ENCODE measurements around the gene COL16A1. TPM values are rescaled to one million over a fixed set of nuclear protein-coding genes. Genes with fewer than 3 reads are reported as not detected.

Gene COL16A1
- total and polyA plus RNA-seq, 9 donors = 19.8 to 237 (median 157) TPM

DNA sequence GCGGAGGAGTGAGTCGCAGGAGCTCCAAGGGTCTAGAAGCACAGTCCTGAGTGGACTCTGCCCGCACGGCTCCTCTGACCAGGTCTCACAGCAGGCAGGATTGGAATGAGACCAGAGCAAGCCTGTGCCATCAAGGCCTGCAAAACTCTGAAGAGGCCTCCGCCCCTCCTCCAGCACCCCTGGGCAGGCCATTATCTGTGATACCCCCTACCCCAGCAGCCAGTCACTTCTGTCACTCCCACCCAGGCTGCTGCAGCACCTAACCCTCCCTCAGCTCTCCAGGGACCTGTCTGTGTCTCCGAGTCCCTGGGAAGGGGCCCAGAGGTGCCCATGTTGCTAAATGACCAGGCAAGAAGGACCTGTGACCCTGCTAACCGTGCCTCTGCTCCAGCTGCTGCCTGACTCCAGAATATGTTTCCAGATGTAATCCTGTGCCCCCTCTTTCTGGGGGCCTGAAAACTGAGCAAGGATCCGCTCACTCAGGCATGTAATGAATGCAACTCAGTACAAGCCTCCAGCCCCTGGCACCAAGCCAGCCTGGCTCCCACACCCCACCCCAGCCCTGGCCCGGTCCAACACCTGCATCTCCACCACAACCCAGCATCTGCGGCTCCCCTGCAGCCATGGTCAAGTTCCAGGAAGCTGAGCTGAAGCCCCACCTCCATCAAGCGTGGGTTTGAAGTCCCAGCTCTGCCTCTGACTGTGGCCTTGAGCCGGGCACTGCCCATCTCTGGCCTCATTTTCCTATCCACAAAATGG is 22.1 kb upstream of the COL16A1 start:
- H3K4me1 ChIP-seq (ENCODE audit: insufficient read depth) = no peaks in the 10 kb centered on the region
- WGBS, 3 donors = 68 to 73% (median 69%) methylated on average over 11 to 12 of the region's 12 CpGs
- no peak for DNase-seq
- no peaks in the 10 kb centered on the region for H3K27me3 ChIP-seq
- H3K36me3 ChIP-seq = no peaks in the 10 kb centered on the region
- no peak overlapping the region for H3K27ac ChIP-seq
- TF ChIP-seq, protein P1, sequence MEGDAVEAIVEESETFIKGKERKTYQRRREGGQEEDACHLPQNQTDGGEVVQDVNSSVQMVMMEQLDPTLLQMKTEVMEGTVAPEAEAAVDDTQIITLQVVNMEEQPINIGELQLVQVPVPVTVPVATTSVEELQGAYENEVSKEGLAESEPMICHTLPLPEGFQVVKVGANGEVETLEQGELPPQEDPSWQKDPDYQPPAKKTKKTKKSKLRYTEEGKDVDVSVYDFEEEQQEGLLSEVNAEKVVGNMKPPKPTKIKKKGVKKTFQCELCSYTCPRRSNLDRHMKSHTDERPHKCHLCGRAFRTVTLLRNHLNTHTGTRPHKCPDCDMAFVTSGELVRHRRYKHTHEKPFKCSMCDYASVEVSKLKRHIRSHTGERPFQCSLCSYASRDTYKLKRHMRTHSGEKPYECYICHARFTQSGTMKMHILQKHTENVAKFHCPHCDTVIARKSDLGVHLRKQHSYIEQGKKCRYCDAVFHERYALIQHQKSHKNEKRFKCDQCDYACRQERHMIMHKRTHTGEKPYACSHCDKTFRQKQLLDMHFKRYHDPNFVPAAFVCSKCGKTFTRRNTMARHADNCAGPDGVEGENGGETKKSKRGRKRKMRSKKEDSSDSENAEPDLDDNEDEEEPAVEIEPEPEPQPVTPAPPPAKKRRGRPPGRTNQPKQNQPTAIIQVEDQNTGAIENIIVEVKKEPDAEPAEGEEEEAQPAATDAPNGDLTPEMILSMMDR (IDR thresholded peaks at IDR 0.05) = no peak
- TF ChIP-seq EP300 (IDR thresholded peaks at IDR 0.05) (no peak), POLR2A (IDR thresholded peaks at IDR 0.05) (no peak)
- intact Hi-C loops (cut with DNase I) = no loop called here
- H3K4me3 ChIP-seq = no peak overlapping the region
- no peaks in the 10 kb centered on the region for H3K9me3 ChIP-seq

GRCh38 chr1:31725134-31725533 is 21.3 kb upstream of the COL16A1 start:
- DNase-seq = no peak
- Histone ChIP-seq H3K4me1 (ENCODE audit: insufficient read depth) (no peaks in the 10 kb centered on the region), H3K9me3 (no peaks in the 10 kb centered on the region), H3K36me3 (no peaks in the 10 kb centered on the region), H3K27ac (no peak overlapping the region), H3K4me3 (no peak overlapping the region), H3K27me3 (no peaks in the 10 kb centered on the region)
- WGBS, 3 donors = 91 to 93% (median 91%) methylated on average over 10 of the region's 10 CpGs
- TF ChIP-seq POLR2A (IDR thresholded peaks at IDR 0.05) = no peak
- TF ChIP-seq EP300 (IDR thresholded peaks at IDR 0.05) = no peak
- TF ChIP-seq, protein P1 (IDR thresholded peaks at IDR 0.05) = no peak
- intact Hi-C loops (cut with DNase I) = no loop called here

GRCh38 chr1:31723828-31724359 is 20.1 kb upstream of the COL16A1 start:
- intact Hi-C loops (cut with DNase I) = no loop called here
- H3K27ac ChIP-seq = no peak overlapping the region
- 48 to 50% (median 49%) methylated on average over 5 of the region's 5 CpGs for WGBS, 3 donors
- H3K4me3 ChIP-seq = no peak overlapping the region
- no peaks in the 10 kb centered on the region for H3K36me3 ChIP-seq
- no peaks in the 10 kb centered on the region for H3K27me3 ChIP-seq
- H3K9me3 ChIP-seq = no peaks in the 10 kb centered on the region
- DNase-seq = peak; percentile 64 to 81 (median 77)
- no peaks in the 10 kb centered on the region for H3K4me1 ChIP-seq (ENCODE audit: insufficient read depth)
- TF ChIP-seq, protein P1 (IDR thresholded peaks at IDR 0.05) = no peak
- no peak for TF ChIP-seq POLR2A (IDR thresholded peaks at IDR 0.05)
- no peak for TF ChIP-seq EP300 (IDR thresholded peaks at IDR 0.05)

DNA sequence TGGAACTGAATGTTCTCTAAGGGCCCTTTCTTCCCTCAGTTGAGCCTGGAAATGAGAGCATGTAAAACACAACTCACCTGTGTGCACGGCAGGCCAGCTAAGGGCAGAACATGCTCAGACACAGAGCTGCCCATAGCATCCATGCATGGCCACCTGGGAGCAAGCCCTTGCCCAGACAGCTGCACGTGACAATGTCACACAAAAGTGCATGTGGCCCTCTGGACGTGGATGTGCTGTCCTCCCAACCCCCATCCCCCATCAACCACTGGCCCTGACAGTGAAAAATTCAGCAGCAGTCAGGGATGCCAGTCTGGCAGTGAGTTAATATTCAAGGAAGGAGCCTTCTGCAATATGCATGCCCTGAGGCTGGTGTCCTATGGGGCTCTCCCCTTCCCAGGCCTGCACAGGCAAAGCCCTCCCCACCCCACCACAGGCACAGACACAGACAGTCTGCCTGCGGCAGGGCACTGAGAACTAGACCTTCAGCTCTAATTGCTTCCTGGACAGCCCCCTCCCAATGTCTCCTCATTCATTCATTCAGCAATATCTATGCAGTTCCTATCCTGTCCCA is 14.6 kb upstream of the COL16A1 start:
- intact Hi-C loops (cut with DNase I) = loop anchor here in 1 of 4 donors (5.0 kb wide), 1 partner anchor 74 kb away; no protein-coding TSS in a partner anchor

More for the DNA sequence above, 14.6 kb upstream of the COL16A1 start:
- H3K27ac ChIP-seq = no peak overlapping the region
- WGBS, 3 donors = 77 to 82% (median 79%) methylated on average over 4 of the region's 4 CpGs
- no peaks in the 10 kb centered on the region for H3K27me3 ChIP-seq
- no peaks in the 10 kb centered on the region for H3K9me3 ChIP-seq
- TF ChIP-seq, protein P1 (IDR thresholded peaks at IDR 0.05) = no peak
- TF ChIP-seq POLR2A (IDR thresholded peaks at IDR 0.05) (no peak), EP300 (IDR thresholded peaks at IDR 0.05) (no peak)
- no peaks in the 10 kb centered on the region for H3K36me3 ChIP-seq
- peaks cover 8% of the 10 kb centered on the region for H3K4me1 ChIP-seq (ENCODE audit: insufficient read depth)
- no peak overlapping the region for H3K4me3 ChIP-seq
- no peak for DNase-seq

Measured in ovary (tissue), 9 donors.